Measurements from ENCODE around the gene SPARCL1. TPM values are rescaled to one million over a fixed set of nuclear protein-coding genes. Genes with fewer than 3 reads are reported as not detected.

Gene SPARCL1
- total and polyA plus RNA-seq, 2 experiments from 2014 or later, result 1.5 to 2.4 TPM

- Mint-ChIP-seq H3K4me1 (peaks cover 19% of the 10 kb centered on the region), H3K36me3 (ENCODE audit: low read depth) (peaks cover 8% of the 10 kb centered on the region; the same call in 2 of the 3 replicates), H3K4me3 (no peak overlapping the region), H3K27me3 (ENCODE audit: insufficient read depth, low read depth, poor library complexity) (peaks cover 2% of the 10 kb centered on the region), H3K27ac (no peak overlapping the region), H3K9me3 (peaks cover 11% of the 10 kb centered on the region)
- no peak overlapping the region for H3K4me3 ChIP-seq
- ATAC-seq (no peak), DNase-seq (ENCODE audit: low spot score) (no peak)
- H3F3A ChIP-seq (replicated peaks; ENCODE audit: low read depth), result no peaks in the 10 kb centered on the region
- no peaks in the 10 kb centered on the region for H3K27me3 ChIP-seq (ENCODE audit: insufficient read depth)
- no peak overlapping the region; the same call in 1 of the 2 replicates for H2AFZ ChIP-seq
- no peaks in the 10 kb centered on the region for H3K9me2 ChIP-seq (ENCODE audit: insufficient read depth)
- H3K36me3 ChIP-seq (ENCODE audit: insufficient read depth), result peaks cover 8% of the 10 kb centered on the region; the same call in 1 of the 2 replicates
- no peaks in the 10 kb centered on the region for H3K79me2 ChIP-seq (replicated peaks; ENCODE audit: insufficient read depth)
- H3K27ac ChIP-seq (ENCODE audit: low read depth), result no peak overlapping the region
- peaks cover 6% of the 10 kb centered on the region; the same call in 1 of the 2 replicates for H3K4me1 ChIP-seq (ENCODE audit: insufficient read depth)
- TF ChIP-seq POLR2AphosphoS5 (IDR thresholded peaks at IDR 0.05; ENCODE audit: low read depth) (no peak), STAT1 (IDR thresholded peaks at IDR 0.05; ENCODE audit: unreplicated experiment) (no peak), REST (IDR thresholded peaks at IDR 0.05; ENCODE audit: unreplicated experiment) (no peak), ZNF114 (CRISPR knock-in tag; IDR thresholded peaks at IDR 0.05) (no peak), ZNF331 (CRISPR knock-in tag; IDR thresholded peaks at IDR 0.05; ENCODE audit: low read depth) (no peak), NANOG (IDR thresholded peaks at IDR 0.05; ENCODE audit: borderline replicate concordance) (no peak), JUNB (IDR thresholded peaks at IDR 0.05; ENCODE audit: unreplicated experiment) (no peak)
- TF ChIP-seq, protein P1, sequence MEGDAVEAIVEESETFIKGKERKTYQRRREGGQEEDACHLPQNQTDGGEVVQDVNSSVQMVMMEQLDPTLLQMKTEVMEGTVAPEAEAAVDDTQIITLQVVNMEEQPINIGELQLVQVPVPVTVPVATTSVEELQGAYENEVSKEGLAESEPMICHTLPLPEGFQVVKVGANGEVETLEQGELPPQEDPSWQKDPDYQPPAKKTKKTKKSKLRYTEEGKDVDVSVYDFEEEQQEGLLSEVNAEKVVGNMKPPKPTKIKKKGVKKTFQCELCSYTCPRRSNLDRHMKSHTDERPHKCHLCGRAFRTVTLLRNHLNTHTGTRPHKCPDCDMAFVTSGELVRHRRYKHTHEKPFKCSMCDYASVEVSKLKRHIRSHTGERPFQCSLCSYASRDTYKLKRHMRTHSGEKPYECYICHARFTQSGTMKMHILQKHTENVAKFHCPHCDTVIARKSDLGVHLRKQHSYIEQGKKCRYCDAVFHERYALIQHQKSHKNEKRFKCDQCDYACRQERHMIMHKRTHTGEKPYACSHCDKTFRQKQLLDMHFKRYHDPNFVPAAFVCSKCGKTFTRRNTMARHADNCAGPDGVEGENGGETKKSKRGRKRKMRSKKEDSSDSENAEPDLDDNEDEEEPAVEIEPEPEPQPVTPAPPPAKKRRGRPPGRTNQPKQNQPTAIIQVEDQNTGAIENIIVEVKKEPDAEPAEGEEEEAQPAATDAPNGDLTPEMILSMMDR (conservative IDR thresholded peaks at IDR 0.05; ENCODE audit: low read depth in 2 of 2), result no peak
- TF ChIP-seq, protein P2, sequence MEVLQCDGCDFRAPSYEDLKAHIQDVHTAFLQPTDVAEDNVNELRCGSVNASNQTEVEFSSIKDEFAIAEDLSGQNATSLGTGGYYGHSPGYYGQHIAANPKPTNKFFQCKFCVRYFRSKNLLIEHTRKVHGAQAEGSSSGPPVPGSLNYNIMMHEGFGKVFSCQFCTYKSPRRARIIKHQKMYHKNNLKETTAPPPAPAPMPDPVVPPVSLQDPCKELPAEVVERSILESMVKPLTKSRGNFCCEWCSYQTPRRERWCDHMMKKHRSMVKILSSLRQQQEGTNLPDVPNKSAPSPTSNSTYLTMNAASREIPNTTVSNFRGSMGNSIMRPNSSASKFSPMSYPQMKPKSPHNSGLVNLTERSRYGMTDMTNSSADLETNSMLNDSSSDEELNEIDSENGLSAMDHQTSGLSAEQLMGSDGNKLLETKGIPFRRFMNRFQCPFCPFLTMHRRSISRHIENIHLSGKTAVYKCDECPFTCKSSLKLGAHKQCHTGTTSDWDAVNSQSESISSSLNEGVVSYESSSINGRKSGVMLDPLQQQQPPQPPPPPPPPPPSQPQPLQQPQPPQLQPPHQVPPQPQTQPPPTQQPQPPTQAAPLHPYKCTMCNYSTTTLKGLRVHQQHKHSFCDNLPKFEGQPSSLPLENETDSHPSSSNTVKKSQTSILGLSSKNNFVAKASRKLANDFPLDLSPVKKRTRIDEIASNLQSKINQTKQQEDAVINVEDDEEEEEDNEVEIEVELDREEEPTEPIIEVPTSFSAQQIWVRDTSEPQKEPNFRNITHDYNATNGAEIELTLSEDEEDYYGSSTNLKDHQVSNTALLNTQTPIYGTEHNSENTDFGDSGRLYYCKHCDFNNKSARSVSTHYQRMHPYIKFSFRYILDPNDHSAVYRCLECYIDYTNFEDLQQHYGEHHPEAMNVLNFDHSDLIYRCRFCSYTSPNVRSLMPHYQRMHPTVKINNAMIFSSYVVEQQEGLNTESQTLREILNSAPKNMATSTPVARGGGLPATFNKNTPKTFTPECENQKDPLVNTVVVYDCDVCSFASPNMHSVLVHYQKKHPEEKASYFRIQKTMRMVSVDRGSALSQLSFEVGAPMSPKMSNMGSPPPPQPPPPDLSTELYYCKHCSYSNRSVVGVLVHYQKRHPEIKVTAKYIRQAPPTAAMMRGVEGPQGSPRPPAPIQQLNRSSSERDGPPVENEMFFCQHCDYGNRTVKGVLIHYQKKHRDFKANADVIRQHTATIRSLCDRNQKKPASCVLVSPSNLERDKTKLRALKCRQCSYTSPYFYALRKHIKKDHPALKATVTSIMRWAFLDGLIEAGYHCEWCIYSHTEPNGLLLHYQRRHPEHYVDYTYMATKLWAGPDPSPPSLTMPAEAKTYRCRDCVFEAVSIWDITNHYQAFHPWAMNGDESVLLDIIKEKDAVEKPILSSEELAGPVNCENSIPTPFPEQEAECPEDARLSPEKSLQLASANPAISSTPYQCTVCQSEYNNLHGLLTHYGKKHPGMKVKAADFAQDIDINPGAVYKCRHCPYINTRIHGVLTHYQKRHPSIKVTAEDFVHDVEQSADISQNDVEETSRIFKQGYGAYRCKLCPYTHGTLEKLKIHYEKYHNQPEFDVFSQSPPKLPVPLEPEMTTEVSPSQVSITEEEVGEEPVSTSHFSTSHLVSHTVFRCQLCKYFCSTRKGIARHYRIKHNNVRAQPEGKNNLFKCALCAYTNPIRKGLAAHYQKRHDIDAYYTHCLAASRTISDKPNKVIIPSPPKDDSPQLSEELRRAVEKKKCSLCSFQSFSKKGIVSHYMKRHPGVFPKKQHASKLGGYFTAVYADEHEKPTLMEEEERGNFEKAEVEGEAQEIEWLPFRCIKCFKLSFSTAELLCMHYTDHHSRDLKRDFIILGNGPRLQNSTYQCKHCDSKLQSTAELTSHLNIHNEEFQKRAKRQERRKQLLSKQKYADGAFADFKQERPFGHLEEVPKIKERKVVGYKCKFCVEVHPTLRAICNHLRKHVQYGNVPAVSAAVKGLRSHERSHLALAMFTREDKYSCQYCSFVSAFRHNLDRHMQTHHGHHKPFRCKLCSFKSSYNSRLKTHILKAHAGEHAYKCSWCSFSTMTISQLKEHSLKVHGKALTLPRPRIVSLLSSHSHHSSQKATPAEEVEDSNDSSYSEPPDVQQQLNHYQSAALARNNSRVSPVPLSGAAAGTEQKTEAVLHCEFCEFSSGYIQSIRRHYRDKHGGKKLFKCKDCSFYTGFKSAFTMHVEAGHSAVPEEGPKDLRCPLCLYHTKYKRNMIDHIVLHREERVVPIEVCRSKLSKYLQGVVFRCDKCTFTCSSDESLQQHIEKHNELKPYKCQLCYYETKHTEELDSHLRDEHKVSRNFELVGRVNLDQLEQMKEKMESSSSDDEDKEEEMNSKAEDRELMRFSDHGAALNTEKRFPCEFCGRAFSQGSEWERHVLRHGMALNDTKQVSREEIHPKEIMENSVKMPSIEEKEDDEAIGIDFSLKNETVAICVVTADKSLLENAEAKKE (CRISPR knock-in tag; IDR thresholded peaks at IDR 0.05), result no peak
- H3K4me2 ChIP-seq, result no peak overlapping the region
- H4K20me1 ChIP-seq (replicated peaks; ENCODE audit: insufficient read depth), result no peaks in the 10 kb centered on the region
These were observed 7.9 kb downstream of the SPARCL1 start for GRCh38 chr4:87521319-87521718.
